HG03575 (cell line): ENCODE data around the gene PPP1R2.
A peak's percentile ranks its signal among the peaks of the same experiment; 100 is the strongest.
"Not testable (repeated sequence)": the region's sequence is repeated elsewhere in the genome, so short reads cannot be mapped to it uniquely, and the experiment has no call there.

Experiments used
- ATAC-seq: cut with Tn5 transposase; IDR thresholded peaks from one replicate; pipeline ENCODE4 v1.9.1; 2021; ENCODE audit not compliant: unreplicated experiment, insufficient number of reproducible peaks, low FRiP score; ENCODE audit errors: extremely low read depth

PPP1R2 gene

GRCh38 chr3:195543500-195544229 is 540 bp upstream of the PPP1R2 start:
- no peak for ATAC-seq

- ATAC-seq: no peak
These were observed 818 bp downstream of the PPP1R2 start for GRCh38 chr3:195542316-195542697.

GRCh38 chr3:195540511-195540910 is 2.6 kb downstream of the PPP1R2 start:
- no peak for ATAC-seq

- ATAC-seq: no peak
These were observed 3.1 kb downstream of the PPP1R2 start for GRCh38 chr3:195540027-195540426.

- no peak for ATAC-seq
These were observed 3.6 kb downstream of the PPP1R2 start for GRCh38 chr3:195539479-195539878.

GRCh38 chr3:195537995-195538394 is 5.1 kb downstream of the PPP1R2 start:
- ATAC-seq: peak; percentile 39

GRCh38 chr3:195535293-195535692 is 7.8 kb downstream of the PPP1R2 start:
- no peak for ATAC-seq

- ATAC-seq: no peak
These were observed 10.3 kb downstream of the PPP1R2 start for GRCh38 chr3:195532834-195533233.

GRCh38 chr3:195532345-195532744 is 10.8 kb downstream of the PPP1R2 start:
- no peak for ATAC-seq

- no peak for ATAC-seq
These were observed 11.4 kb downstream of the PPP1R2 start for GRCh38 chr3:195531683-195532082.

GRCh38 chr3:195526492-195526891 is 16.6 kb downstream of the PPP1R2 start:
- no peak for ATAC-seq

- ATAC-seq: no peak
These were observed 18.8 kb downstream of the PPP1R2 start for GRCh38 chr3:195524171-195524896.

- ATAC-seq: no peak
These were observed 20.7 kb downstream of the PPP1R2 start for GRCh38 chr3:195522254-195523023.

- no peak for ATAC-seq
These were observed 26.1 kb downstream of the PPP1R2 start for GRCh38 chr3:195517030-195517429.

- ATAC-seq: not testable (repeated sequence)
These were observed 28.4 kb downstream of the PPP1R2 start for GRCh38 chr3:195514610-195515235.

GRCh38 chr3:195512798-195513345 is 30.3 kb downstream of the PPP1R2 start:
- no peak for ATAC-seq

- no peak for ATAC-seq
These were observed 32.0 kb downstream of the PPP1R2 start for GRCh38 chr3:195511136-195511535.

GRCh38 chr3:195508185-195508584 is 34.9 kb downstream of the PPP1R2 start:
- no peak for ATAC-seq

- no peak for ATAC-seq
These were observed 67.5 kb downstream of the PPP1R2 start for GRCh38 chr3:195475614-195476013.
